ENCODE measurements around the gene WFIKKN1.

The WFIKKN1 gene

GRCh38 chr16:628321-629061 is 2.3 kb upstream of the WFIKKN1 start:
- TF ChIP-seq CTCF (IDR thresholded peaks at IDR 0.05; ENCODE audit: low read depth, low read length, missing control alignments) = no peak
- no peak overlapping the region for H3K4me3 ChIP-seq (ENCODE audit: low read depth, low read length)
- DNase-seq (ENCODE audit: low read depth) = no peak

- DNase-seq (ENCODE audit: low read depth) = no peak
- no peak for TF ChIP-seq CTCF (IDR thresholded peaks at IDR 0.05; ENCODE audit: low read depth, low read length, missing control alignments)
- no peak overlapping the region for H3K4me3 ChIP-seq (ENCODE audit: low read depth, low read length)
Observed at GRCh38 chr16:629185-629832, 1.5 kb upstream of the WFIKKN1 start.

GRCh38 chr16:629833-630248 is 944 bp upstream of the WFIKKN1 start:
- TF ChIP-seq CTCF (IDR thresholded peaks at IDR 0.05; ENCODE audit: low read depth, low read length, missing control alignments) = no peak
- no peak for DNase-seq (ENCODE audit: low read depth)
- H3K4me3 ChIP-seq (ENCODE audit: low read depth, low read length) = no peak overlapping the region

- TF ChIP-seq CTCF (IDR thresholded peaks at IDR 0.05; ENCODE audit: low read depth, low read length, missing control alignments) = no peak
- DNase-seq (ENCODE audit: low read depth) = no peak
- H3K4me3 ChIP-seq (ENCODE audit: low read depth, low read length) = no peak overlapping the region
Observed at GRCh38 chr16:630249-630814, 453 bp upstream of the WFIKKN1 start.

GRCh38 chr16:631808-632358 is 1.1 kb downstream of the WFIKKN1 start:
- DNase-seq (ENCODE audit: low read depth) = no peak
- no peak for TF ChIP-seq CTCF (IDR thresholded peaks at IDR 0.05; ENCODE audit: low read depth, low read length, missing control alignments)

GRCh38 chr16:632486-633335 is 1.9 kb downstream of the WFIKKN1 start:
- no peak overlapping the region for H3K4me3 ChIP-seq (ENCODE audit: low read depth, low read length)
- DNase-seq (ENCODE audit: low read depth) = no peak
- no peak for TF ChIP-seq CTCF (IDR thresholded peaks at IDR 0.05; ENCODE audit: low read depth, low read length, missing control alignments)

More at GRCh38 chr16:631808-632358, 1.1 kb downstream of the WFIKKN1 start:
- H3K4me3 ChIP-seq (ENCODE audit: low read depth, low read length) = no peak overlapping the region
